MM.1S (cell line): ENCODE results near the gene NEURL1.

Source experiments
- EZH2 ChIP-seq: fragments of 300-600 bp; sonication (generic); optimal IDR thresholded peaks from 2 replicates; pipeline ENCODE3; 2017; ENCODE audit warnings: low read depth, mild to moderate bottlenecking, antibody characterized with exemption, low read length, mixed read lengths
- TF ChIP-seq, protein P1 (sequence below): fragments of 300-600 bp; sonication (generic); IDR thresholded peaks from 2 replicates; pipeline ENCODE4 v1.5.1; 2016; ENCODE audit warnings: antibody characterized with exemption, low read length, mixed read lengths

DNA sequence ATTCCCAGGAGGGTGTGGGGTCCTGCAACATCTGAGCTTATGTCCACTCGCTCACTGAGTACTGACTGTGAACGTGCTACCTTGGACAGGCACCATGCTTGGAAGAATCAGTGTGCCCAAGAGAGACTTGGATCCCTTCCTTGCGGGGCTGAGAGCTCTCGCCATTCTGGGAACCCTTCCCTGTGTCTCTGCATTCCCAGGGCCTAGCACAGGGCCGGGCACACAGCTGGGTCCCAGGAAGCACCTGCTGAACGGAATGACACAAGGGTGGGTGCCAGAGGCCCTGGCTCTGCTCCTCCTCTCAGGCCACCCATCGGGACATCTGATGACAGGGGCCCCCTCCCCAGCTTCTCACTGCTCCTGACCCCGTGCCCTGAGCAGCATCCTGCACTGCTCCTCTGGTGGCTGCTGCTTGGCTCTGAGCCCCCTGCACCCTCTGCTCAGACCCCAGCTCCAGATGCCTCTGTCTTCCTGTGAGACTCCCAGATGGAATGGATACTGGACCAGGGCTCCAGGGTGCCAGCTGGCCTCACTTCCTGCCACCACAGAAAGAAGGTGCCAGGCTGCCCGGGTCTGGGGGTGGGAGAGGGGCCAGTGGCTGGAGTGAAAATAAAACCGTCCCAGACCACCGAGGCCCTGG, 129.6 kb downstream of the NEURL1 start:
- TF ChIP-seq, protein P1, sequence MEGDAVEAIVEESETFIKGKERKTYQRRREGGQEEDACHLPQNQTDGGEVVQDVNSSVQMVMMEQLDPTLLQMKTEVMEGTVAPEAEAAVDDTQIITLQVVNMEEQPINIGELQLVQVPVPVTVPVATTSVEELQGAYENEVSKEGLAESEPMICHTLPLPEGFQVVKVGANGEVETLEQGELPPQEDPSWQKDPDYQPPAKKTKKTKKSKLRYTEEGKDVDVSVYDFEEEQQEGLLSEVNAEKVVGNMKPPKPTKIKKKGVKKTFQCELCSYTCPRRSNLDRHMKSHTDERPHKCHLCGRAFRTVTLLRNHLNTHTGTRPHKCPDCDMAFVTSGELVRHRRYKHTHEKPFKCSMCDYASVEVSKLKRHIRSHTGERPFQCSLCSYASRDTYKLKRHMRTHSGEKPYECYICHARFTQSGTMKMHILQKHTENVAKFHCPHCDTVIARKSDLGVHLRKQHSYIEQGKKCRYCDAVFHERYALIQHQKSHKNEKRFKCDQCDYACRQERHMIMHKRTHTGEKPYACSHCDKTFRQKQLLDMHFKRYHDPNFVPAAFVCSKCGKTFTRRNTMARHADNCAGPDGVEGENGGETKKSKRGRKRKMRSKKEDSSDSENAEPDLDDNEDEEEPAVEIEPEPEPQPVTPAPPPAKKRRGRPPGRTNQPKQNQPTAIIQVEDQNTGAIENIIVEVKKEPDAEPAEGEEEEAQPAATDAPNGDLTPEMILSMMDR = no peak
- TF ChIP-seq EZH2 = no peak
